ENCODE data around the gene EBF3. TPM values are rescaled to one million over a fixed set of nuclear protein-coding genes. Genes with fewer than 3 reads are reported as not detected.

Gene EBF3
- total RNA-seq, 1 experiment from 2014 or later, result 0.22 TPM

GRCh38 chr10:129863201-129863663, 100.8 kb downstream of the EBF3 start:
- no CpG with 5 or more reads among the region's 15 CpGs for WGBS (ENCODE audit: extremely low coverage, insufficient read length, low lambda C conversion rate)
- H3K14ac ChIP-seq (ENCODE audit: insufficient read depth, low read length), result no peak overlapping the region
- no peaks in the 10 kb centered on the region for H3K79me2 ChIP-seq (ENCODE audit: insufficient read depth, low read length)
- no peak overlapping the region for H2BK12ac ChIP-seq (ENCODE audit: insufficient read length, low read depth, low read length)
- H3K27ac ChIP-seq (ENCODE audit: insufficient read length, low read depth, low read length), result no peak overlapping the region
- H2AFZ ChIP-seq (ENCODE audit: low read length), result no peak overlapping the region
- TF ChIP-seq CTCF (conservative IDR thresholded peaks at IDR 0.05), result no peak
- H4K91ac ChIP-seq (ENCODE audit: insufficient read length, low read depth, low read length), result no peak overlapping the region
- no peak overlapping the region for H3K4me3 Mint-ChIP-seq
- no peaks in the 10 kb centered on the region for H3K23me2 ChIP-seq (ENCODE audit: insufficient read length, low read depth, low read length, poor library complexity, severe bottlenecking)
- no peak overlapping the region for H2AK5ac ChIP-seq (ENCODE audit: insufficient read length, low read length)
- no peak overlapping the region for H2BK5ac ChIP-seq (ENCODE audit: insufficient read length, low read length)
- no peak overlapping the region for H3K56ac ChIP-seq (ENCODE audit: insufficient read length, low read depth, low read length)
- no peaks in the 10 kb centered on the region for H3K27me3 ChIP-seq (ENCODE audit: insufficient read depth, low read length)
- H3K4me1 Mint-ChIP-seq, result peaks cover 12 to 23% of the 10 kb centered on the region in 2 experiments
- H3K79me1 ChIP-seq (ENCODE audit: insufficient read depth, low read depth, low read length, poor library complexity, severe bottlenecking), result no peaks in the 10 kb centered on the region
- H3K27ac Mint-ChIP-seq, result no peak overlapping the region
- H3K18ac ChIP-seq (ENCODE audit: insufficient read length, low read depth, low read length), result no peak overlapping the region
- no peak overlapping the region for H3K4me2 ChIP-seq (ENCODE audit: insufficient read depth, insufficient read length, low read length)
- no peak overlapping the region for H2BK15ac ChIP-seq (ENCODE audit: low read depth, low read length)
- H2BK20ac ChIP-seq (ENCODE audit: low read depth, low read length, poor library complexity, severe bottlenecking), result no peak overlapping the region
- H4K8ac ChIP-seq (replicated peaks; ENCODE audit: insufficient read length, low read depth, low read length), result no peak overlapping the region
- peak; percentile 53 for DNase-seq
- H3K4me1 ChIP-seq (ENCODE audit: insufficient read depth, low read length), result no peaks in the 10 kb centered on the region
- no peak overlapping the region for H3K9ac ChIP-seq (ENCODE audit: extremely low read depth, insufficient read length, low read length)
- no peak overlapping the region for H3T11ph ChIP-seq (ENCODE audit: low read length)
- no peaks in the 10 kb centered on the region for H3K9me3 Mint-ChIP-seq
- H3K4ac ChIP-seq (ENCODE audit: low read depth, low read length), result no peak overlapping the region
- no peaks in the 10 kb centered on the region for H4K20me1 ChIP-seq (ENCODE audit: control insufficient read depth, insufficient read depth, insufficient read length)
- H4K5ac ChIP-seq (ENCODE audit: insufficient read length, low read depth, low read length), result no peak overlapping the region
- H3K9me3 ChIP-seq (ENCODE audit: control insufficient read depth, low read depth, low read length), result no peaks in the 10 kb centered on the region
- H3K23ac ChIP-seq (ENCODE audit: insufficient read length, low read depth, low read length), result no peak overlapping the region
- peaks cover 9% of the 10 kb centered on the region for H3K27me3 Mint-ChIP-seq (ENCODE audit: low read depth)
- H2BK120ac ChIP-seq (ENCODE audit: low read depth, low read length, poor library complexity, severe bottlenecking), result no peak overlapping the region
- no peaks in the 10 kb centered on the region for H3K36me3 Mint-ChIP-seq (ENCODE audit: insufficient read depth in 1 of 3, low read depth in 3 of 3)
